ENCODE results near the gene OGFOD1. TPM values are rescaled to one million over a fixed set of nuclear protein-coding genes. Genes with fewer than 3 reads are reported as not detected.

Gene OGFOD1
- total and polyA plus RNA-seq, 9 of the 15 experiments (the other 6 are each of a cell fraction or from before 2014, with no cell fraction given): 60.4 to 134 (median 85.8) TPM

GRCh38 chr16:56420613-56421012 lies 30.7 kb upstream of the OGFOD1 start:
- ChIA-PET CTCF (ENCODE audit: low intra/inter-chr PET ratio) (no interaction called here), POLR2A (interaction anchor here (1.1 kb wide), 1 partner anchor 80 kb away, joined by 3 read pairs; no protein-coding TSS in a partner anchor)
- Histone ChIP-seq H3K27ac (ENCODE audit: extremely low read depth, low read depth, low read length) (no peak overlapping the region), H3K9me3 (replicated peaks; ENCODE audit: control insufficient read depth, insufficient read depth, low read depth, low read length) (no peaks in the 10 kb centered on the region), H3K4me1 (replicated peaks in 1 of 2; ENCODE audit: control insufficient read depth in 2 of 2, insufficient read depth in 2 of 2, low read length in 2 of 2) (peaks cover 21 to 38% of the 10 kb centered on the region in 2 experiments), H3K9me1 (ENCODE audit: control insufficient read depth, insufficient read depth, low read length) (no peaks in the 10 kb centered on the region), H3K4me3 (no peak overlapping the region), H3K9ac (ENCODE audit: insufficient read depth in 1 of 2, low read depth in 2 of 2, low read length in 2 of 2) (0 out of 4 replicates have a peak overlapping the region, but pooled peaks of 1 of the 2 experiments have one; percentile 70), H3K27me3 (ENCODE audit: control insufficient read depth in 2 of 2, insufficient read depth in 2 of 2, low read length in 2 of 2) (no peaks in the 10 kb centered on the region), H3K4me2 (ENCODE audit: insufficient read depth, low read length) (no peak overlapping the region), H3K79me2 (ENCODE audit: control insufficient read depth, insufficient read depth, low read length) (peaks cover 92% of the 10 kb centered on the region), H2AFZ (ENCODE audit: low read depth, low read length) (no peak overlapping the region), H4K20me1 (replicated peaks; ENCODE audit: control insufficient read depth, insufficient read depth, low read length) (peaks cover 12% of the 10 kb centered on the region; the same call in 1 of the 2 replicates), H3K36me3 (ENCODE audit: control insufficient read depth, insufficient read depth, low read length) (peaks cover 7% of the 10 kb centered on the region; the same call in 1 of the 3 replicates)
- DNase-seq (ENCODE audit: extremely low read depth in 1 of 4, low spot score in 3 of 4) (no peak), FAIRE-seq (no peak), ATAC-seq (no peak)
- BruUV-seq (replicated peaks): no TSS peak
- in situ Hi-C loops (cut with MboI) (no loop called here), intact Hi-C loops (cut with micrococcal nuclease) (no loop called here)
- no peak for TF ChIP-seq ELK1 (CRISPR knock-in tag; IDR thresholded peaks at IDR 0.05)
- no peak for TF ChIP-seq USF2 (CRISPR knock-in tag; IDR thresholded peaks at IDR 0.05)
- TF ChIP-seq ZFP36 (IDR thresholded peaks at IDR 0.05; ENCODE audit: low read depth, low read length, partially characterized antibody): no peak
- no peak for TF ChIP-seq ZNF764 (CRISPR knock-in tag; IDR thresholded peaks at IDR 0.05; ENCODE audit: low read depth)
- no peak for TF ChIP-seq PHF21A (IDR thresholded peaks at IDR 0.05; ENCODE audit: borderline replicate concordance, low read depth)
- no peak for TF ChIP-seq SMAD3 (CRISPR knock-in tag; conservative IDR thresholded peaks at IDR 0.05)
- no peak for TF ChIP-seq RFX5 (IDR thresholded peaks at IDR 0.05; ENCODE audit: low read depth, low read length)
